Common myeloid progenitor, CD34-positive (primary cell): ENCODE measurements around the gene ALDH1A3.
A peak's percentile ranks its signal among the peaks of the same experiment; 100 is the strongest.

Experiments used
- CTCF ChIA-PET: fragments of 350-600 bp; sonication (Branson Sonifier 250); formaldehyde crosslinking; loops from one replicate; lab custom pipeline; 2021; ENCODE audit warnings: antibody characterized with exemption; lab: Charles Lee
- POLR2A ChIA-PET: fragments of 350-600 bp; sonication (Branson Sonifier 250); formaldehyde crosslinking; loops from one replicate; lab custom pipeline; 2021; ENCODE audit warnings: antibody characterized with exemption; lab: Charles Lee
- DNase-seq, 3 donors: peaks; one replicate each; pipeline versions ENCODE4 v3.0.0 to v3.0.0-alpha.2; 2013
- H3K27ac ChIP-seq, 2 experiments: 1 replicate in 1 of 2; 2 replicates in 1 of 2; pipeline ENCODE4 v1.7.0; 2013; ENCODE audit warnings: inconsistent platforms in 2 of 2, low read length in 2 of 2, mild to moderate bottlenecking in 2 of 2, low read depth in 1 of 2, moderate library complexity in 1 of 2; ENCODE audit not compliant: severe bottlenecking in 2 of 2, insufficient read depth in 1 of 2, poor library complexity in 1 of 2
- H3K27me3 ChIP-seq, 5 experiments: replicated peaks in 2 of 5; 1 replicate in 3 of 5; 2 replicates in 2 of 5; pipeline versions ENCODE4 v1.6.1 to v1.7.0; 2013; ENCODE audit warnings: low read length in 4 of 5, mild to moderate bottlenecking in 2 of 5, moderate library complexity in 2 of 5, inconsistent platforms in 1 of 5; ENCODE audit not compliant: insufficient read depth in 5 of 5, control insufficient read depth in 4 of 5
- H3K36me3 ChIP-seq, 4 experiments: 1 replicate in 2 of 4; 2 replicates in 2 of 4; pipeline versions ENCODE4 v1.6.1 to v1.7.0; 2013; ENCODE audit warnings: low read length in 3 of 4, control low read depth in 1 of 4, mild to moderate bottlenecking in 1 of 4; ENCODE audit not compliant: control insufficient read depth in 4 of 4, insufficient read depth in 4 of 4
- H3K4me1 ChIP-seq, 4 experiments: 1 replicate in 3 of 4; 2 replicates in 1 of 4; pipeline versions ENCODE4 v1.6.1 to v1.7.1; 2013; ENCODE audit warnings: low read length in 3 of 4, mild to moderate bottlenecking in 3 of 4, control low read depth in 1 of 4, inconsistent platforms in 1 of 4, moderate library complexity in 1 of 4; ENCODE audit not compliant: control insufficient read depth in 4 of 4, insufficient read depth in 4 of 4; ENCODE audit errors: control extremely low read depth in 1 of 4
- H3K4me3 ChIP-seq, 7 experiments: 1 replicate in 4 of 7; 2 replicates in 3 of 7; pipeline versions ENCODE4 v1.5.1 to v1.7.0; 2013; ENCODE audit warnings: mild to moderate bottlenecking in 7 of 7, low read length in 6 of 7, moderate library complexity in 6 of 7, inconsistent platforms in 2 of 7, low read depth in 2 of 7, control low read depth in 1 of 7; ENCODE audit not compliant: insufficient read depth in 4 of 7, control insufficient read depth in 1 of 7; ENCODE audit errors: extremely low read depth in 1 of 7
- H3K9me3 ChIP-seq, 5 experiments: 1 replicate in 4 of 5; 2 replicates in 1 of 5; pipeline versions ENCODE4 v1.6.1 to v1.7.1; 2013; ENCODE audit warnings: low read length in 4 of 5, mild to moderate bottlenecking in 2 of 5, inconsistent platforms in 1 of 5, low read depth in 1 of 5, moderate library complexity in 1 of 5; ENCODE audit not compliant: control insufficient read depth in 4 of 5, insufficient read depth in 2 of 5; ENCODE audit errors: control extremely low read depth in 1 of 5
- WGBS: methylation state at CpG from one replicate; pipeline ENCODE4 v1.1.5; 2013; ENCODE audit not compliant: insufficient coverage; 5-methylcytosine and 5-hydroxymethylcytosine counted together

ALDH1A3 gene

GRCh38 chr15:100923076-100923475 lies 43.4 kb downstream of the ALDH1A3 start:
- Histone ChIP-seq H3K9me3 (no peaks in the 10 kb centered on the region), H3K4me1 (peaks cover 19 to 49% (median 31%) of the 10 kb centered on the region in 4 experiments), H3K36me3 (peaks cover 8 to 44% (median 20%) of the 10 kb centered on the region in 4 experiments), H3K4me3 (no peak overlapping the region), H3K27me3 (no peaks in the 10 kb centered on the region), H3K27ac (no peak overlapping the region)
- 100% methylated on average over 4 of the region's 7 CpGs for WGBS
- no peak for DNase-seq
- ChIA-PET POLR2A (no interaction called here), CTCF (interaction anchor here (11.9 kb wide), 1 partner anchor 82 kb away, joined by 250 read pairs; no protein-coding TSS in a partner anchor)

GRCh38 chr15:100923902-100924301 lies 44.3 kb downstream of the ALDH1A3 start:
- H3K4me3 ChIP-seq: no peak overlapping the region
- POLR2A ChIA-PET: no interaction called here
- peaks cover 10 to 52% (median 25%) of the 10 kb centered on the region in 4 experiments for H3K36me3 ChIP-seq
- H3K9me3 ChIP-seq: no peaks in the 10 kb centered on the region
- CTCF ChIA-PET: interaction anchor here (0.7 to 11.9 kb wide), 2 partner anchors 10 to 81 kb away, joined by 3 to 250 read pairs; no protein-coding TSS in a partner anchor
- 100% methylated on average over 4 of the region's 5 CpGs for WGBS
- H3K27ac ChIP-seq: no peak overlapping the region
- DNase-seq: no peak
- peaks cover 18 to 41% (median 23%) of the 10 kb centered on the region in 4 experiments for H3K4me1 ChIP-seq
- no peaks in the 10 kb centered on the region for H3K27me3 ChIP-seq

GRCh38 chr15:100924436-100924835 lies 44.8 kb downstream of the ALDH1A3 start:
- CTCF ChIA-PET: interaction anchor here (0.7 to 11.9 kb wide), 2 partner anchors 10 to 81 kb away, joined by 3 to 250 read pairs; no protein-coding TSS in a partner anchor
- no peak for DNase-seq
- 99% methylated on average over 11 of the region's 11 CpGs for WGBS
- no peaks in the 10 kb centered on the region for H3K27me3 ChIP-seq
- no peak overlapping the region for H3K4me3 ChIP-seq
- POLR2A ChIA-PET: no interaction called here
- peaks cover 17 to 40% (median 23%) of the 10 kb centered on the region in 4 experiments for H3K4me1 ChIP-seq
- H3K36me3 ChIP-seq: peaks cover 10 to 57% (median 30%) of the 10 kb centered on the region in 4 experiments
- H3K27ac ChIP-seq: no peak overlapping the region
- H3K9me3 ChIP-seq: no peaks in the 10 kb centered on the region

- Histone ChIP-seq H3K4me3 (no peak overlapping the region), H3K27me3 (no peaks in the 10 kb centered on the region), H3K27ac (no peak overlapping the region), H3K9me3 (no peaks in the 10 kb centered on the region), H3K4me1 (peaks cover 12 to 29% (median 17%) of the 10 kb centered on the region in 4 experiments), H3K36me3 (peaks cover 10 to 63% (median 35%) of the 10 kb centered on the region in 4 experiments)
- ChIA-PET CTCF (no interaction called here), POLR2A (no interaction called here)
- 98% methylated on average over 8 of the region's 8 CpGs for WGBS
- DNase-seq: no peak
Observed at GRCh38 chr15:100925480-100925879, 45.8 kb downstream of the ALDH1A3 start.

- no peak overlapping the region for H3K4me3 ChIP-seq
- H3K36me3 ChIP-seq: peaks cover 10 to 68% (median 38%) of the 10 kb centered on the region in 4 experiments
- H3K27ac ChIP-seq: no peak overlapping the region
- DNase-seq: peak in 1 of 3 donors; percentile 26
- 89% methylated on average over 7 of the region's 11 CpGs for WGBS
- H3K4me1 ChIP-seq: peaks cover 12 to 21% (median 15%) of the 10 kb centered on the region in 4 experiments
- ChIA-PET CTCF (interaction anchor here (1.4 to 2.5 kb wide), 3 partner anchors 9 to 95 kb away, joined by 3 to 9 read pairs (median 3); no protein-coding TSS in a partner anchor), POLR2A (no interaction called here)
- H3K27me3 ChIP-seq: no peaks in the 10 kb centered on the region
- H3K9me3 ChIP-seq: no peaks in the 10 kb centered on the region
Observed at GRCh38 chr15:100926258-100926657, 46.6 kb downstream of the ALDH1A3 start.

GRCh38 chr15:100926971-100927756 lies 47.5 kb downstream of the ALDH1A3 start:
- POLR2A ChIA-PET: no interaction called here
- peaks cover 10 to 68% (median 38%) of the 10 kb centered on the region in 4 experiments for H3K36me3 ChIP-seq
- peaks cover 7 to 19% (median 11%) of the 10 kb centered on the region in 4 experiments for H3K4me1 ChIP-seq
- H3K9me3 ChIP-seq: no peaks in the 10 kb centered on the region
- no peak overlapping the region for H3K27ac ChIP-seq
- CTCF ChIA-PET: interaction anchor here (0.5 to 2.5 kb wide), 5 partner anchors 10 to 1075 kb away, joined by 3 to 9 read pairs (median 3); no protein-coding TSS in a partner anchor
- no peaks in the 10 kb centered on the region for H3K27me3 ChIP-seq
- H3K4me3 ChIP-seq: no peak overlapping the region
- no peak for DNase-seq
- 94% methylated on average over 7 of the region's 11 CpGs for WGBS
